ENCODE measurements around the gene SLC52A1.
"Not testable (repeated sequence)": the region's sequence is repeated elsewhere in the genome, so short reads cannot be mapped to it uniquely, and the experiment has no call there.

Gene SLC52A1

GRCh38 chr17:5030168-5030567 is 5.1 kb downstream of the SLC52A1 start:
- not testable (repeated sequence) for FAIRE-seq

- no peak for FAIRE-seq
Observed at GRCh38 chr17:5027916-5028315, 7.3 kb downstream of the SLC52A1 start.

GRCh38 chr17:5027299-5027698 is 7.9 kb downstream of the SLC52A1 start:
- no peak for FAIRE-seq

GRCh38 chr17:5024604-5025003 is 10.6 kb downstream of the SLC52A1 start:
- FAIRE-seq, result no peak

- FAIRE-seq, result no peak
Observed at GRCh38 chr17:5023588-5024147, 11.6 kb downstream of the SLC52A1 start.

- FAIRE-seq, result no peak
Observed at GRCh38 chr17:5022171-5022711, 13.0 kb downstream of the SLC52A1 start.

- no peak for FAIRE-seq
Observed at GRCh38 chr17:5020502-5021023, 14.7 kb downstream of the SLC52A1 start.

- FAIRE-seq, result no peak
Observed at GRCh38 chr17:5019475-5019956, 15.7 kb downstream of the SLC52A1 start.

- FAIRE-seq, result no peak
Observed at GRCh38 chr17:5014357-5014756, 20.9 kb downstream of the SLC52A1 start.

- FAIRE-seq, result no peak
Observed at GRCh38 chr17:5011928-5012327, 23.3 kb downstream of the SLC52A1 start.

- no peak for FAIRE-seq
Observed at GRCh38 chr17:5003214-5003867, 31.9 kb downstream of the SLC52A1 start.

GRCh38 chr17:5002121-5002788 is 33.0 kb downstream of the SLC52A1 start:
- FAIRE-seq, result no peak

- FAIRE-seq, result no peak
Observed at GRCh38 chr17:5000237-5000639, 35.0 kb downstream of the SLC52A1 start.

- FAIRE-seq, result no peak
Observed at GRCh38 chr17:4999430-5000093, 35.7 kb downstream of the SLC52A1 start.

GRCh38 chr17:4998732-4999429 is 36.3 kb downstream of the SLC52A1 start:
- FAIRE-seq, result no peak

GRCh38 chr17:4998027-4998731 is 37.0 kb downstream of the SLC52A1 start:
- FAIRE-seq, result no peak

GRCh38 chr17:4997302-4998026 is 37.8 kb downstream of the SLC52A1 start, which contains the start of the genes INCA1 and KIF1C:
Gene INCA1, minus strand, starts transcription at chr17:4997522. Its CDS starts 3,085 bp downstream, at chr17:4994437.
Gene KIF1C, plus strand, starts transcription at chr17:4997950. Its CDS starts 2,297 bp downstream, at chr17:5000247.
- FAIRE-seq, result no peak

GRCh38 chr17:4994081-4994595 is 41.1 kb downstream of the SLC52A1 start:
- no peak for FAIRE-seq

- no peak for FAIRE-seq
Observed at GRCh38 chr17:4987767-4988567, 47.3 kb downstream of the SLC52A1 start.

Data from A204.1 (cell line).